T-helper 17 cell (primary cell): Measurements from ENCODE around the gene ACBD3. TPM values are rescaled to one million over a fixed set of nuclear protein-coding genes. Genes with fewer than 3 reads are reported as not detected.

ENCODE experiments used
- total RNA-seq, 4 donors: library from RNA in 2 of 4; stranded (reverse) in 2 of 4; gene quantifications; one replicate each; pipeline ENCODE4 v1.2.3 and lab custom pipeline; 2022 to 2026

ACBD3 gene
- total RNA-seq, 2 donors from 2014 or later = 22.0 to 27.0 TPM

Other genes starting within 250 kb of the ACBD3 start
- gene LEFTY2, start 245.5 kb downstream of the ACBD3 start, total RNA-seq = not detected
- gene SDE2, start 187.4 kb downstream of the ACBD3 start, total RNA-seq = 10 to 100 TPM; 31.7 to 37.6 TPM
- 100 to 1,000 TPM; 318 to 496 TPM for gene H3-3A, start 124.0 kb downstream of the ACBD3 start, total RNA-seq
- gene MIXL1, start 36.9 kb upstream of the ACBD3 start, total RNA-seq = not detected
- 1 to 10 TPM; 2.5 to 2.8 TPM for gene LIN9, start 122.4 kb upstream of the ACBD3 start, total RNA-seq
- gene PARP1, start 221.4 kb upstream of the ACBD3 start, total RNA-seq = 10 to 100 TPM; 84.2 to 87.3 TPM